Neural progenitor cell (in vitro differentiated cells): Measurements from ENCODE around the gene NAT10. TPM values are rescaled to one million over a fixed set of nuclear protein-coding genes. Genes with fewer than 3 reads are reported as not detected.

Experiments
- DNase-seq: peaks from one replicate; pipeline ENCODE4 v3.0.0-alpha.2; 2016; ENCODE audit warnings: low spot score
- H2AFZ ChIP-seq: fragments of 200-600 bp; sonication (generic); replicated peaks from 2 replicates; pipeline ENCODE4 v1.6.1; 2016; ENCODE audit warnings: antibody characterized with exemption
- H3F3A ChIP-seq: fragments of 200-600 bp; sonication (generic); 2 replicates; pipeline ENCODE4 v1.6.1; 2016; ENCODE audit warnings: antibody characterized with exemption, low read depth
- H3K27ac ChIP-seq: fragments of 200-600 bp; sonication (generic); 2 replicates; pipeline ENCODE4 v1.5.1; 2016; ENCODE audit warnings: mild to moderate bottlenecking
- H3K27me3 ChIP-seq: fragments of 200-600 bp; sonication (generic); 2 replicates; pipeline ENCODE4 v1.6.1; 2016; ENCODE audit warnings: mild to moderate bottlenecking, moderate library complexity
- H3K36me3 ChIP-seq: fragments of 200-600 bp; sonication (generic); 2 replicates; pipeline ENCODE4 v1.5.1; 2016
- H3K4me1 ChIP-seq: fragments of 200-600 bp; sonication (generic); 2 replicates; pipeline ENCODE4 v1.6.1; 2016; ENCODE audit warnings: mixed run types
- H3K4me2 ChIP-seq: fragments of 200-600 bp; sonication (generic); 2 replicates; pipeline ENCODE4 v1.6.1; 2016
- H3K4me3 ChIP-seq: fragments of 200-600 bp; sonication (generic); 2 replicates; pipeline ENCODE4 v1.5.1; 2016
- H3K79me2 ChIP-seq: fragments of 200-600 bp; sonication (generic); 2 replicates; pipeline ENCODE4 v1.6.1; 2016; ENCODE audit warnings: low read depth
- H3K9ac ChIP-seq: fragments of 200-600 bp; sonication (generic); 2 replicates; pipeline ENCODE4 v1.6.1; 2016
- H3K9me3 ChIP-seq: fragments of 200-600 bp; sonication (generic); 2 replicates; pipeline ENCODE4 v1.5.1; 2016; ENCODE audit warnings: low read depth
- H4K20me1 ChIP-seq: fragments of 200-600 bp; sonication (generic); 2 replicates; pipeline ENCODE4 v1.6.1; 2016; ENCODE audit warnings: low read depth
- H3K27ac Mint-ChIP-seq: 3 replicates; pipeline ENCODE4 v1.8.0; 2021; ENCODE audit warnings: mixed read lengths
- H3K27me3 Mint-ChIP-seq: 2 replicates; pipeline ENCODE4 v1.8.0; 2022; ENCODE audit warnings: low read depth, mild to moderate bottlenecking, inconsistent platforms, moderate library complexity, mixed read lengths; ENCODE audit not compliant: insufficient read depth
- H3K36me3 Mint-ChIP-seq: 3 replicates; pipeline ENCODE4 v1.8.0; 2021; ENCODE audit warnings: mixed read lengths
- H3K4me1 Mint-ChIP-seq: 3 replicates; pipeline ENCODE4 v1.8.0; 2021; ENCODE audit warnings: mixed read lengths
- H3K4me3 Mint-ChIP-seq: 3 replicates; pipeline ENCODE4 v1.8.0; 2021; ENCODE audit warnings: mild to moderate bottlenecking, moderate library complexity, mixed read lengths
- H3K9me3 Mint-ChIP-seq: 3 replicates; pipeline ENCODE4 v1.8.0; 2020; ENCODE audit warnings: mixed read lengths
- EZH2 ChIP-seq: fragments of 200-600 bp; sonication (generic); IDR thresholded peaks from 2 replicates; pipeline ENCODE4 v1.6.1; 2017; ENCODE audit warnings: antibody characterized with exemption, mild to moderate bottlenecking, moderate library complexity
- EZH2phosphoT487 ChIP-seq: fragments of 200-600 bp; sonication (generic); IDR thresholded peaks from 2 replicates; pipeline ENCODE4 v1.6.1; 2017; ENCODE audit warnings: antibody characterized with exemption
- total RNA-seq: library from RNA; depleted of rRNA; stranded (reverse); fragments of >200 nt; gene quantifications from 2 replicates; pipeline ENCODE4 v1.2.3, GENCODE V29; 2015; ENCODE audit warnings: low replicate concordance
- TF ChIP-seq, protein P1 (sequence below): fragments of 200-600 bp; sonication (generic); IDR thresholded peaks from 2 replicates; pipeline ENCODE4 v1.5.1; 2017; ENCODE audit warnings: antibody characterized with exemption, mild to moderate bottlenecking

NAT10 gene
- total RNA-seq, 1 donor from 2014 or later: 42.9 TPM

DNA sequence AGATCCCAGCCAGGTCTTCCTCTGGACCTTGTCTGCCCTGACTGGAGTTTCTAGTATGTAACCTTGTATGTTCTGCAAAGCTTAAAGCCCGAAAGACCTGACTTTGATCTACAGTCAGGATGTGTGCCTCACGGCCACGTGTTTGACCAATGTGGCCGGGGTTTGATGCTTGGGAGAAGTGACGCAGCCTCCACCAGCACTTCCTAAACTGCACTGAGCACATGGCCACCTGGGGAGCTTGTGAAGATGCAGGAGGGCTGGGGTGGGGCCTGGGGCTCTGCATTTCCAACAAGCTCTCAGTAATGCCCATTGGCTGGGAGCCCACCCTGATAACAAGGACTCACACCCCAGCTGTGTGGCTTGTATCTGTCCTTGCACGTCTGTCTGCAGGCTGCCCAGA is 53.2 kb downstream of the NAT10 start:
- no peaks in the 10 kb centered on the region for H3F3A ChIP-seq
- no peaks in the 10 kb centered on the region for H3K9me3 ChIP-seq
- TF ChIP-seq EZH2 (no peak), EZH2phosphoT487 (no peak)
- TF ChIP-seq, protein P1, sequence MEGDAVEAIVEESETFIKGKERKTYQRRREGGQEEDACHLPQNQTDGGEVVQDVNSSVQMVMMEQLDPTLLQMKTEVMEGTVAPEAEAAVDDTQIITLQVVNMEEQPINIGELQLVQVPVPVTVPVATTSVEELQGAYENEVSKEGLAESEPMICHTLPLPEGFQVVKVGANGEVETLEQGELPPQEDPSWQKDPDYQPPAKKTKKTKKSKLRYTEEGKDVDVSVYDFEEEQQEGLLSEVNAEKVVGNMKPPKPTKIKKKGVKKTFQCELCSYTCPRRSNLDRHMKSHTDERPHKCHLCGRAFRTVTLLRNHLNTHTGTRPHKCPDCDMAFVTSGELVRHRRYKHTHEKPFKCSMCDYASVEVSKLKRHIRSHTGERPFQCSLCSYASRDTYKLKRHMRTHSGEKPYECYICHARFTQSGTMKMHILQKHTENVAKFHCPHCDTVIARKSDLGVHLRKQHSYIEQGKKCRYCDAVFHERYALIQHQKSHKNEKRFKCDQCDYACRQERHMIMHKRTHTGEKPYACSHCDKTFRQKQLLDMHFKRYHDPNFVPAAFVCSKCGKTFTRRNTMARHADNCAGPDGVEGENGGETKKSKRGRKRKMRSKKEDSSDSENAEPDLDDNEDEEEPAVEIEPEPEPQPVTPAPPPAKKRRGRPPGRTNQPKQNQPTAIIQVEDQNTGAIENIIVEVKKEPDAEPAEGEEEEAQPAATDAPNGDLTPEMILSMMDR: no peak
- H3K79me2 ChIP-seq: no peaks in the 10 kb centered on the region
- H3K36me3 ChIP-seq: no peaks in the 10 kb centered on the region
- no peak overlapping the region for H3K27ac ChIP-seq
- no peaks in the 10 kb centered on the region for H4K20me1 ChIP-seq
- Mint-ChIP-seq H3K27ac (no peak overlapping the region), H3K27me3 (peaks cover 8% of the 10 kb centered on the region), H3K36me3 (peaks cover 7% of the 10 kb centered on the region), H3K4me3 (no peak overlapping the region), H3K4me1 (no peaks in the 10 kb centered on the region), H3K9me3 (no peaks in the 10 kb centered on the region)
- H2AFZ ChIP-seq: no peak overlapping the region
- no peak for DNase-seq
- no peaks in the 10 kb centered on the region for H3K4me1 ChIP-seq
- H3K4me3 ChIP-seq: no peak overlapping the region
- H3K4me2 ChIP-seq: no peak overlapping the region
- H3K9ac ChIP-seq: no peak overlapping the region
- H3K27me3 ChIP-seq: no peaks in the 10 kb centered on the region

- H3K36me3 Mint-ChIP-seq: peaks cover 7% of the 10 kb centered on the region
- H3K4me3 ChIP-seq: no peak overlapping the region
Measured at GRCh38 chr11:34160049-34160721, 54.8 kb downstream of the NAT10 start.

GRCh38 chr11:34160791-34161190 is 55.4 kb downstream of the NAT10 start:
- H3K36me3 ChIP-seq: no peaks in the 10 kb centered on the region
- H3K4me3 ChIP-seq: no peak overlapping the region
- no peak overlapping the region for H3K9ac ChIP-seq
- no peak overlapping the region for H3K27ac ChIP-seq
- Mint-ChIP-seq H3K9me3 (no peaks in the 10 kb centered on the region), H3K36me3 (peaks cover 7% of the 10 kb centered on the region), H3K4me1 (no peaks in the 10 kb centered on the region), H3K4me3 (no peak overlapping the region), H3K27me3 (peaks cover 8% of the 10 kb centered on the region), H3K27ac (no peak overlapping the region)
- H3F3A ChIP-seq: no peaks in the 10 kb centered on the region
- H3K79me2 ChIP-seq: no peaks in the 10 kb centered on the region
- no peaks in the 10 kb centered on the region for H3K4me1 ChIP-seq
- no peaks in the 10 kb centered on the region for H4K20me1 ChIP-seq
- no peak for TF ChIP-seq EZH2
- TF ChIP-seq, protein P1: no peak
- no peak for TF ChIP-seq EZH2phosphoT487
- H3K27me3 ChIP-seq: no peaks in the 10 kb centered on the region
- no peak for DNase-seq
- no peak overlapping the region for H2AFZ ChIP-seq
- no peak overlapping the region for H3K4me2 ChIP-seq
- no peaks in the 10 kb centered on the region for H3K9me3 ChIP-seq

More at GRCh38 chr11:34160049-34160721, 54.8 kb downstream of the NAT10 start:
- TF ChIP-seq EZH2: no peak
- TF ChIP-seq, protein P1: no peak
- TF ChIP-seq EZH2phosphoT487: no peak
- Histone ChIP-seq H3K27me3 (no peaks in the 10 kb centered on the region), H3K4me2 (no peak overlapping the region), H3K9ac (no peak overlapping the region), H3K4me1 (no peaks in the 10 kb centered on the region), H3K27ac (no peak overlapping the region), H3F3A (no peaks in the 10 kb centered on the region), H4K20me1 (no peaks in the 10 kb centered on the region), H3K36me3 (no peaks in the 10 kb centered on the region), H2AFZ (no peak overlapping the region), H3K9me3 (no peaks in the 10 kb centered on the region), H3K79me2 (no peaks in the 10 kb centered on the region)
- H3K27me3 Mint-ChIP-seq: peaks cover 8% of the 10 kb centered on the region
- no peaks in the 10 kb centered on the region for H3K4me1 Mint-ChIP-seq
- no peak overlapping the region for H3K4me3 Mint-ChIP-seq
- DNase-seq: no peak
- no peak overlapping the region for H3K27ac Mint-ChIP-seq
- H3K9me3 Mint-ChIP-seq: no peaks in the 10 kb centered on the region
